Measurements from ENCODE around the gene DAPK1. TPM values are rescaled to one million over a fixed set of nuclear protein-coding genes. Genes with fewer than 3 reads are reported as not detected.

DAPK1 gene
- total RNA-seq, 4 donors from 2014 or later, result 14.5 to 28.3 (median 20.7) TPM

DNA sequence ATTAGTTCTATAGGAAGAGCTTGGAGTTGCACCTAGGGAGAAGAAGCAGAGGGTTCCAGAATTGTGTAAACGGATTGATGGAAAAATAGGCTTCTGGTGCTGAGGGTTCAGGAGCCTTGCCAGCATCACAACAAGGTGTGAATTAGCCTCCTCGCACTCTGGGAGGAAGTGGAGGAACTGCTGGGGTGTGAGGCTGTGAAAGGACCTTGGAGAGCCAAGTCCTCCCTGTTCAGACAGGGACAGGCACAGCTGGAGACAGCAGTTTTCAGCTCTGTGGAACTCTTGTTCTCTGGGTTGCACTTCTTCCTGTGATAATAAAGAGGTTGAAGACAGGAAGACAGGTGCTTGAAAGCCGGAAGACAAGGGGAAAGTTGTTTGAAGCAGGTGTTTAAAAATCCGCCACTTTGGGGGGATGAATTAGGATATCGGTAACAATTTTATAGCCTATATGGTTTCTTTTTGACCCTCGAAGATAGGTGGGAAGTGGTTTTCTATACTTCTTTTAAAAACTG is 22.6 kb downstream of the DAPK1 start:
- no peak for DNase-seq
- WGBS, 2 donors (ENCODE audit: low coverage in 1 of 2), result 59 to 68% methylated on average over 4 to 6 of the region's 6 CpGs
- intact Hi-C loops (cut with DNase I; ENCODE audit: low total_unique reads), result no loop called here
- Histone ChIP-seq H3K9me3 (no peaks in the 10 kb centered on the region), H3K36me3 (no peaks in the 10 kb centered on the region), H3K27ac (peak overlapping the region in 1 of 4 donors; percentile 72), H3K4me3 (no peak overlapping the region), H3K4me1 (peaks cover 4 to 33% (median 10%) of the 10 kb centered on the region in 4 donors), H3K27me3 (no peaks in the 10 kb centered on the region)
- TF ChIP-seq EP300 (IDR thresholded peaks at IDR 0.05; ENCODE audit: low read depth) (no peak), POLR2A (IDR thresholded peaks at IDR 0.05) (no peak), POLR2AphosphoS5 (IDR thresholded peaks at IDR 0.05) (no peak)
- TF ChIP-seq, protein P1, sequence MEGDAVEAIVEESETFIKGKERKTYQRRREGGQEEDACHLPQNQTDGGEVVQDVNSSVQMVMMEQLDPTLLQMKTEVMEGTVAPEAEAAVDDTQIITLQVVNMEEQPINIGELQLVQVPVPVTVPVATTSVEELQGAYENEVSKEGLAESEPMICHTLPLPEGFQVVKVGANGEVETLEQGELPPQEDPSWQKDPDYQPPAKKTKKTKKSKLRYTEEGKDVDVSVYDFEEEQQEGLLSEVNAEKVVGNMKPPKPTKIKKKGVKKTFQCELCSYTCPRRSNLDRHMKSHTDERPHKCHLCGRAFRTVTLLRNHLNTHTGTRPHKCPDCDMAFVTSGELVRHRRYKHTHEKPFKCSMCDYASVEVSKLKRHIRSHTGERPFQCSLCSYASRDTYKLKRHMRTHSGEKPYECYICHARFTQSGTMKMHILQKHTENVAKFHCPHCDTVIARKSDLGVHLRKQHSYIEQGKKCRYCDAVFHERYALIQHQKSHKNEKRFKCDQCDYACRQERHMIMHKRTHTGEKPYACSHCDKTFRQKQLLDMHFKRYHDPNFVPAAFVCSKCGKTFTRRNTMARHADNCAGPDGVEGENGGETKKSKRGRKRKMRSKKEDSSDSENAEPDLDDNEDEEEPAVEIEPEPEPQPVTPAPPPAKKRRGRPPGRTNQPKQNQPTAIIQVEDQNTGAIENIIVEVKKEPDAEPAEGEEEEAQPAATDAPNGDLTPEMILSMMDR (IDR thresholded peaks at IDR 0.05), result no peak
- in situ Hi-C loops (cut with MboI; ENCODE audit: low pct_ligation_motif_present in 1 of 4, low pct_unique_long_range_greater_than_20kb in 1 of 4, low sequenced_read_pairs in 3 of 4), result loop anchor here in 1 of 4 donors (25.0 kb wide), 1 partner anchor 92 kb away; no protein-coding TSS in a partner anchor

GRCh38 chr9:87521834-87522233 is 24.2 kb downstream of the DAPK1 start:
- WGBS, 2 donors (ENCODE audit: low coverage in 1 of 2), result 80 to 92% methylated on average over 7 of the region's 7 CpGs
- Histone ChIP-seq H3K27me3 (no peaks in the 10 kb centered on the region), H3K36me3 (no peaks in the 10 kb centered on the region), H3K27ac (no peak overlapping the region), H3K9me3 (no peaks in the 10 kb centered on the region), H3K4me3 (no peak overlapping the region), H3K4me1 (peaks cover 4 to 25% (median 7%) of the 10 kb centered on the region in 4 donors)
- DNase-seq, result no peak
- in situ Hi-C loops (cut with MboI; ENCODE audit: low pct_ligation_motif_present in 1 of 4, low pct_unique_long_range_greater_than_20kb in 1 of 4, low sequenced_read_pairs in 3 of 4) (loop anchor here in 1 of 4 donors (25.0 kb wide), 1 partner anchor 90 kb away; no protein-coding TSS in a partner anchor), intact Hi-C loops (cut with DNase I; ENCODE audit: low total_unique reads) (no loop called here)
- TF ChIP-seq, protein P1 (IDR thresholded peaks at IDR 0.05), result no peak
- TF ChIP-seq POLR2A (IDR thresholded peaks at IDR 0.05) (no peak), POLR2AphosphoS5 (IDR thresholded peaks at IDR 0.05) (no peak), EP300 (IDR thresholded peaks at IDR 0.05; ENCODE audit: low read depth) (no peak)

DNA sequence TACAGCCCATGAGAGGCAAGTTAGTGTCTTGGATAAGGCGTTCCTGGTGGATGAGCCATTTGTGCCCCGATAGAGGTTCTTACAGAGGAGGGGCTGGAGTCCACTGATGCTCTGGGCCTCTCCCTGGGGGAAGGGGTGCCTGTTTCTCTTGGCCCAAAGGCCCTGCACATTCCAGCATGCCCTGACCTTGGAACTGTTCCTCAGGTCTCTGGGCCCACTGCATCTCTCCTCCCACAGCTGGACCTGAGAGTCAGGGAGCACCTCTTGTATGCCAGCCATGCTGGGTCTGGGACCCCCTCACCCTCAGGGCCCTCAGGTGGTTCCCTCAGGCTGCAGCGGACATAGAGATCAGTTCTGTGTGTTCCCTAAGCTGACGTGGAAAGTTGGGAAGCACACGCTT is 26.4 kb downstream of the DAPK1 start:
- H3K9me3 ChIP-seq, result no peaks in the 10 kb centered on the region
- no peaks in the 10 kb centered on the region for H3K36me3 ChIP-seq
- TF ChIP-seq, protein P1 (IDR thresholded peaks at IDR 0.05), result no peak
- no peak for TF ChIP-seq POLR2A (IDR thresholded peaks at IDR 0.05)
- no peak for TF ChIP-seq EP300 (IDR thresholded peaks at IDR 0.05; ENCODE audit: low read depth)
- TF ChIP-seq POLR2AphosphoS5 (IDR thresholded peaks at IDR 0.05), result no peak
- peak overlapping the region in 1 of 4 donors; percentile 70 for H3K27ac ChIP-seq
- H3K4me3 ChIP-seq, result no peak overlapping the region
- H3K27me3 ChIP-seq, result no peaks in the 10 kb centered on the region
- in situ Hi-C loops (cut with MboI; ENCODE audit: low pct_ligation_motif_present in 1 of 4, low pct_unique_long_range_greater_than_20kb in 1 of 4, low sequenced_read_pairs in 3 of 4), result loop anchor here in 1 of 4 donors (25.0 kb wide), 1 partner anchor 88 kb away; no protein-coding TSS in a partner anchor
- H3K4me1 ChIP-seq, result peaks cover under 1 to 16% (median 6%) of the 10 kb centered on the region in 4 donors
- intact Hi-C loops (cut with DNase I; ENCODE audit: low total_unique reads), result no loop called here
- DNase-seq, result no peak
- 67% methylated on average over 5 of the region's 5 CpGs; no CpG with 5 or more reads in 1 of the 2 donors for WGBS, 2 donors (ENCODE audit: low coverage in 1 of 2)

DNA sequence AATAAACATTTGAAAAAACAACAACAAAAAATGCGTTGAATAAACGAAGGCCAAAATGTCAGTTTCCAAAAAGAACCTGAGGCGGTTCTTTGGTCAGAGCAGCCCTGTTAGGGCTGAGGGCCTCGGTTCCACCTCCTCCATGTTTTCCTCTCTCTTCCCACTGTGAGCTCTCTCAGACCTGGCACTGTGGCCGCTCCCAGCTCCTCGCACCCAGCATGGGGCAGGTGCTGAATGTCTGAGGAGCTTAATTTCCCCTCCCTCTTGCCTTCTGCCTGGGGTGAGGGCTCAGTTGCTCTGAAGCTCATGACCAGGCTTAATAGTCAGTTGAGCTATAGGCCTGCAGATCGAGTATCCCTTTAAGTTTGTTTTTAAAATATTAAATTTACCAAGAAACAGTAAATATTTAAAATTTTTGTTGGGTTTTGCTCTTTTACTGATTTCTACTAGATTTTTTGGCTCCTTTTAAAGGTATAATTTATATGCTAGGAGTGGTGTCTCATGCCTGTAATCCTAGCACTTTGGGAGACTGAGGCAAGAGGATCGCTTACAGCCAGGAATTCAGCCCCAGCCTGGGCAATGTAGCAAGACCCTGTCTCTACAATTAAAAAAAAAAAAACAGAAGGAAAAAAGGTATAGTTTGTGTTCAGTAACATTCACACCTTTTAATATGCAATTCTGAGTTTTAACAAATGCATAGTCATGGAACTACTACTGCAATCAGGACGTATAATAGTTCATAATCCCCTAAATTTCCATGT is 28.1 kb downstream of the DAPK1 start:
- no peaks in the 10 kb centered on the region for H3K36me3 ChIP-seq
- no peak overlapping the region for H3K27ac ChIP-seq
- peaks cover 0 to 8% (median 2%) of the 10 kb centered on the region in 4 donors for H3K4me1 ChIP-seq
- H3K4me3 ChIP-seq, result no peak overlapping the region
- no peaks in the 10 kb centered on the region for H3K27me3 ChIP-seq
- no peaks in the 10 kb centered on the region for H3K9me3 ChIP-seq
- in situ Hi-C loops (cut with MboI; ENCODE audit: low pct_ligation_motif_present in 1 of 4, low pct_unique_long_range_greater_than_20kb in 1 of 4, low sequenced_read_pairs in 3 of 4) (no loop called here), intact Hi-C loops (cut with DNase I; ENCODE audit: low total_unique reads) (no loop called here)
- TF ChIP-seq POLR2AphosphoS5 (IDR thresholded peaks at IDR 0.05) (no peak), POLR2A (IDR thresholded peaks at IDR 0.05) (no peak), EP300 (IDR thresholded peaks at IDR 0.05; ENCODE audit: low read depth) (no peak)
- TF ChIP-seq, protein P1 (IDR thresholded peaks at IDR 0.05), result no peak
- 81 to 82% methylated on average over 7 to 9 of the region's 9 CpGs for WGBS, 2 donors (ENCODE audit: low coverage in 1 of 2)
- DNase-seq, result no peak

Data from transverse colon (tissue), 4 donors.